Activated CD4-positive, alpha-beta T cell treated with anti-CD3 and anti-CD28 coated beads, Interleukin-2, amount 50 U/mL, for 48 hours (primary cell): ENCODE measurements around the gene SLFN5.
"Not testable (repeated sequence)": the region's sequence is repeated elsewhere in the genome, so short reads cannot be mapped to it uniquely, and the experiment has no call there.

Experiments used
- DNase-seq, 2 experiments: peaks; one replicate each; pipeline ENCODE4 v3.0.0-alpha.2; 2020

The SLFN5 gene

GRCh38 chr17:35243561-35244340 lies 879 bp downstream of the SLFN5 start:
- peak; percentile 64 to 72 for DNase-seq

GRCh38 chr17:35244341-35245195 lies 1.7 kb downstream of the SLFN5 start:
- DNase-seq, result peak; percentile 93 to 96

- no peak for DNase-seq
Observed at GRCh38 chr17:35245196-35245486, 2.3 kb downstream of the SLFN5 start.

GRCh38 chr17:35252651-35253050 lies 9.8 kb downstream of the SLFN5 start:
- no peak for DNase-seq

- no peak for DNase-seq
Observed at GRCh38 chr17:35254107-35254773, 11.4 kb downstream of the SLFN5 start.

- DNase-seq, result no peak
Observed at GRCh38 chr17:35255316-35255715, 12.4 kb downstream of the SLFN5 start.

GRCh38 chr17:35256629-35257028 lies 13.8 kb downstream of the SLFN5 start:
- DNase-seq, result no peak

- no peak for DNase-seq
Observed at GRCh38 chr17:35257208-35257659, 14.4 kb downstream of the SLFN5 start.

- no peak for DNase-seq
Observed at GRCh38 chr17:35259001-35259400, 16.1 kb downstream of the SLFN5 start.

- DNase-seq, result no peak
Observed at GRCh38 chr17:35265071-35265470, 22.2 kb downstream of the SLFN5 start.

GRCh38 chr17:35265566-35266141 lies 22.8 kb downstream of the SLFN5 start:
- no peak for DNase-seq

- not testable (repeated sequence) for DNase-seq
Observed at GRCh38 chr17:35274167-35275066, 31.5 kb downstream of the SLFN5 start.

GRCh38 chr17:35278454-35278853 lies 35.6 kb downstream of the SLFN5 start:
- not testable (repeated sequence) for DNase-seq

GRCh38 chr17:35278876-35279275 lies 36.0 kb downstream of the SLFN5 start:
- DNase-seq, result not testable (repeated sequence)

GRCh38 chr17:35283767-35284166 lies 40.9 kb downstream of the SLFN5 start:
- DNase-seq, result no peak

- DNase-seq, result no peak
Observed at GRCh38 chr17:35284955-35285354, 42.1 kb downstream of the SLFN5 start.

GRCh38 chr17:35286120-35286781 lies 43.4 kb downstream of the SLFN5 start:
- no peak for DNase-seq

- no peak for DNase-seq
Observed at GRCh38 chr17:35287286-35287811, 44.5 kb downstream of the SLFN5 start.

GRCh38 chr17:35289222-35289621 lies 46.4 kb downstream of the SLFN5 start:
- no peak for DNase-seq

- no peak for DNase-seq
Observed at GRCh38 chr17:35291802-35292201, 48.9 kb downstream of the SLFN5 start.

- no peak for DNase-seq
Observed at GRCh38 chr17:35293151-35293847, 50.4 kb downstream of the SLFN5 start.
